ENCODE results near the gene ZMYND11. TPM values are rescaled to one million over a fixed set of nuclear protein-coding genes. Genes with fewer than 3 reads are reported as not detected.
"Not testable (repeated sequence)": the region's sequence is repeated elsewhere in the genome, so short reads cannot be mapped to it uniquely, and the experiment has no call there.

The ZMYND11 gene
- total RNA-seq, 1 experiment from 2014 or later = 20.3 TPM

DNA sequence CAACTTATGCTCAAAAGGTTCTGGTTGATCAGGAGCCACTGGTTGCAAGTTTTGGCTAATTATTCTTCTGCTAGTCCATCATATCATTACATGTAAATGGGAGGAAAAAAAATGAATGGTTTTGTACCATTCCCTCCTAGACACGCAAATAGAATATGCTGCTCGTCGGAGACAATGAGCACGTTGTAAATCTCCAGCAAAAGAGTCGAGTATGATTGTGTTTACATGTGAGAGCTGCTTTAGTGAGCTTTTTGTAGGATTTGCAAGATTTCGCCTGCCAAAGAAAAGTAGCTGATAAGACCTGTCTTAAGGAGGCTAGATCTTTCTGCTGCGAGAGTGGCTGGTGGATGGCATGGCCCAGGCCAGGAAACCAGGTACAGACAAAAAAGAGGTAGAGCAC lies 109.0 kb downstream of the ZMYND11 start:
- no peak for DNase-seq (ENCODE audit: low read depth)

DNA sequence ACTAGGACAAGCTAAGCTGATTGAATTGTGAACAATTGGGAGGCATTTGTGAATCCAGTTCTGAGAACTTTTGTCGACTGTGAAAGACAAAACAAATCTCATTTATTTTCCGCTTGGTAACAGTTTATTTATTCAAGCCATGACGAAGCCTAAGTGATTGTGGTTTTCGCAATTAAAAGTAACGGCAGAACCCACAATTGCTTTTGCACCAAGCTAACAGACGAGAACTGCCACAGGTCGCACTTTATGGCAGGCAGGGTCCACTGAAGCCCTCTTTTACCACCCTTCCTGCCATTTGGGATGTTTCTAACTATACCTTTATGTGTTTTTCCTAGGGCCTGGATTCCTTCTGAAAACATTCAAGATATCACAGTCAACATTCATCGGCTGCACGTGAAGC lies 111.2 kb downstream of the ZMYND11 start:
- no peak for DNase-seq (ENCODE audit: low read depth)

DNA sequence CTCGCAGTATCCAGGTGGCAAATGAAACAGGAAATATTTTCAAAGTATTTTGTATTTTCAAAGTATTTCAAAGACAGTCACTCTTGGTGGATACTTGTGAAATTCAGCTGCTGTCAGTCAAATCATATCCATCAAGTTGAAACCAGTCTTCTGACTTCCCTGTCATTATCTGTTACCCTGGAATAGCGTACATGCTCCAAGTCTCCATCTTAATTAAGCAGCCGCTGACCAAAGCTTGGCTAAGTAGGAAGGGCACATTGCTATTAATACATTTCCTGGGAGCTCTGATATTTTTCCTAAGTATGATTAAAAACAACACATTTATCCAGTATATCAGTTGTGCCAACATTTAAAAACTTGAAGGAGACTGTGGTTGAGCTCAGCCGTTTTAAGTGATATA lies 112.2 kb downstream of the ZMYND11 start:
- no peak for DNase-seq (ENCODE audit: low read depth)

DNA sequence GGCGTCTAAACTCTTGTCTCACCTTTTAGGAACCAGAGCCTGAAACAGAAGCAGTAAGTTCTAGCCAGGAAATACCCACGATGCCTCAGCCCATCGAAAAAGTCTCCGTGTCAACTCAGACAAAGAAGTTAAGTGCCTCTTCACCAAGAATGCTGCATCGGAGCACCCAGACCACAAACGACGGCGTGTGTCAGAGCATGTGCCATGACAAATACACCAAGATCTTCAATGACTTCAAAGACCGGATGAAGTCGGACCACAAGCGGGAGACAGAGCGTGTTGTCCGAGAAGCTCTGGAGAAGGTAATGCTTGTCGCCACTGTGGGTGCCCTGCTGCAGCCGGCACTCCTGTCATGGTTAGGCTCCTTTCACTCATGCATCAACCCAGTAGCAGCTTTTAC lies 113.1 kb downstream of the ZMYND11 start:
- DNase-seq (ENCODE audit: low read depth) = no peak

DNA sequence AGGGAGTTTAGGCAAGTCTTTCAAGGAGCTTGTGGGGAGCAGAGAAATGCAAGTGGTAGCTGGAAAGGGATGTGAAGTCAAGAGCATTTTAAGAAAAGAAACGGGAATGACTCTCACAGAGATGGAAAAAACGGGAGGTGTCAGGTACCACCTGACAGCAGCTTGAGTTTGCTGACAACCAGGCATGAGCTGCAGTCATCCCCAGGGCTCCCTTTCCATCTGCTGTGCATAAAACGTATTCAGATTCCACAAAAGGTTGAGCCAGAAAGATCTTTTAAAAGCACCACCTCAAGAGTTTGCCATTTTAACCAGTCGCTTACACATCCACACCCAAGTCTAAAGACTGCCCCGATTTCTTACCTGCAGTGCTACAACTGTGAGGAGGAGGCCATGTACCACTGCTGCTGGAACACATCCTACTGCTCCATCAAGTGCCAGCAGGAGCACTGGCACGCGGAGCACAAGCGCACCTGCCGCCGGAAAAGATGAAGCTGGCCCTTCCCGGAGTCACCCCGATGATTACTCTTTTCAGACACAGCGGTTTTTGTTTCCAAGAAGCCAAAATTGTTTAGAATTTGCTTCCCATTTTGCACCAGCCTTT lies 116.8 kb downstream of the ZMYND11 start:
- no peak for DNase-seq (ENCODE audit: low read depth)

DNA sequence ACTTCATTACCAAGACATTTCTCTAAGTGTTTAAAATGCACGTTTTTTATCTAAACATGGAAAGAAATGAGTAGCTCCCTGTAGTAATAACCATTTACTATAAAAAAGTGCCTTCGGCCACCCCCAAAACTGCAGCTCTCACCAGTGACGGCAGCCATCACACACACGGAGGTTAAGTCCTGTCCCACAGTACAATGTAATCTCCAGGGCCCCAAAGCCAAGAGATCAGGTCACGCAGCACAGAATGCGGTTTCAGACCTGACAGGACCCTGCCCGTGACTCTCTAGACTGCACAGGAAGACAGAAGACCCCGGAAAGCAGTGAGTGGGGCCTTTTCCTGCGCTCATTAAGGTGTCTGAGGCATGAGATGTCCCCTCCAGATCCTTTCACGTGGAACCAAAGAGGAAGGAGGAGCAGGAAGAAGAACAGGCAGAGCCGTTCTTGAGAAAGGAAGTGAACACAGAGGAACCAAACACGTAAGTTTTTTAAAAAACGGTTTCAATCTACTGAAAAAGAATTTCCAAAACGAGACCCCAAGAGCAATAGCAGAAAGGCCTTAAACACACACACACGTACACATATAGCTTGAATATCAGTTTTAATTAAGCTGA lies 125.7 kb downstream of the ZMYND11 start:
- no peak for DNase-seq (ENCODE audit: low read depth)

DNA sequence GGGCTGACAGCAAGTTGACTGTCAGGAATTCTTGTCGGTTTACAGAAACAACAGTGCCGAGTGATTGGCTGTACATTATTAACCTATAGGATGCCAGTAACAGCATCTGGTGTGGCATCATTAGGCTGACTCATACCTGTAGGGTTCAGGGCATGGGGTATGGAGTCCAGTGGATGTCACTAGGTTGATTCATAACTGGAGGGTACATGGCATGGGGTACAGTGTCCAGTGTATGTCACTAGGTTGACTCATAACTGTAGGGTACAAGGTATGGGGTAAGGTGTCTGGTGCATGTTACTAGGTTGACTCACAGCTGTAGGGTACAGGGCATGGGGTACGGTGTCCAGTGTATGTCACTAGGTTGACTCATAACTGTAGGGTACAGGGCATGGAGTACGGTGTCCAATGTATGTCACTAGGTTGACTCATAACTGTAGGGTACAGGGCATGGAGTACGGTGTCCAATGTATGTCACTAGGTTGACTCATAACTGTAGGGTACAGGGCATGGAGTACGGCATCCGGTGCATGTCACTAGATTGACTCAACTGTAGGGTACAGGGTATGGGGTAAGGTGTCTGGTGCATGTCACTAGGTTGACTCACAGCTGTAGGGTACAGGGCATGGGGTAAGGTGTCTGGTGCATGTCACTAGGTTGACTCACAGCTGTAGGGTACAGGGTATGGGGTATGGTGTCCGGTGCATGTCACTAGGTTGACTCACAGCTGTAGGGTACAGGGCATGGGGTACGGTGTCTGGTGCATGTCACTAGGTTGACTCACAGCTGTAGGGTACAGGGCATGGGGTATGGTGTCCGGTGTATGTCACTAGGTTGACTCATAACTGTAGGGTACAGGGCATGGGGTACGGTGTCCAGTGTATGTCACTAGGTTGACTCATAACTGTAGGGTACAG lies 129.2 kb downstream of the ZMYND11 start:
- DNase-seq (ENCODE audit: low read depth) = peak; percentile 34

DNA sequence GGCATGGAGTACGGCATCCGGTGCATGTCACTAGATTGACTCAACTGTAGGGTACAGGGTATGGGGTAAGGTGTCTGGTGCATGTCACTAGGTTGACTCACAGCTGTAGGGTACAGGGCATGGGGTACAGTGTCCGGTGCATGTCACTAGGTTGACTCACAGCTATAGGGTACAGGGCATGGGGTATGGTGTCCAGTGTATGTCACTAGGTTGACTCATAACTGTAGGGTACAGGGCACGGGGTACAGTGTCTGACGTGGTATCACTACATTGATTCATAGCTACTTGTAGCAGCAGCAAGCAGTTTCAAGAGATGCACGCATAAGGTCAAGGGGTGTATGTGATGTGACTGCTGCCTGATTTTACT lies 129.8 kb downstream of the ZMYND11 start:
- peak; percentile 2 for DNase-seq (ENCODE audit: low read depth)

DNA sequence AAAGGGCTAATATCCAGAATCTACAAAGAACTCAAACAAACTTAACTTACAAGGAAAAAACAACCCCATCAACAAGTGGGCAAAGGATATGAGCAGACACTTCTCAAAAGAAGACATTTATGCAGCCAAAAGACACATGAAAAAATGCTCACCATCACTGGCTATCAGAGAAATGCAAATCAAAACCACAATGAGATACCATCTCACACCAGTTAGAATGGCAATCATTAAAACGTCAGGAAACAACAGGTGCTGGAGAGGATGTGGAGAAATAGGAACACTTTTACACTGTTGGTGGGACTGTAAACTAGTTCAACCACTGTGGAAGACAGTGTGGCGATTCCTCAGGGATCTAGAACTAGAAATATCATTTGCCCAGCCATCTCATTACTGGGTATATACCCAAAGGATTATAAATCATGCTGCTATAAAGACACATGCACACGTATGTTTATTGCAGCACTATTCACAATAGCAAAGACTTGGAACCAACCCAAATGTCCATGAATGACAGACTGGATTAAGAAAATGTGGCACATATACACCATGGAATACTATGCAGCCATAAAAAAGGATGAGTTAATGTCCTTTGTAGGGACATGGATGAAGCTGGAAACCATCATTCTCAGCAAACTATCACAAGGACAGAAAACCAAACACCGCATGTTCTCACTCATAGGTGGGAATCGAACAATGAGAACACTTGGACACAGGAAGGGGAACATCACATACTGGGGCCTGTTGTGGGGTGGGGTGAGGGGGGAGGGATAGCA lies 130.7 kb downstream of the ZMYND11 start:
- DNase-seq (ENCODE audit: low read depth) = not testable (repeated sequence)

DNA sequence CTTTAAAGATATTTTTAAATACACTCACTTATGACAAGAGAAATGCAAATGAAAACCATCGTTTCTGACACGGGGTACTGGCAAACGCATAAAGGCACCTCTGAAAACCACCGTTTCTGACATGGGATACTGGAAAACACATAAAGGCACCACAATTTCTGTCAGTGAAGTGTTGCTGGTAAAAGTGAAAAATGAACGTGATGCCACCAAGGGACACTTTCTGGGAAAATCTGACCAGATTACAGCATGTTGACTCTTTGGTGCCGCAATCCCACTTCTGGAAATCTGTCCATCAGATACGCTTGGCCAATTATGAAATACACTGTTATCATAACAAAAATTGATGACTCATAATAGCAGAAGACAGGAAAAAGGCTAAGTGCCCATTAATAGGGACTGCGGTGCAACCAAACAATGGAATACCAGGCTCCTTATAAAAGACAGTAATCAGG lies 131.7 kb downstream of the ZMYND11 start:
- no peak for DNase-seq (ENCODE audit: low read depth)

DNA sequence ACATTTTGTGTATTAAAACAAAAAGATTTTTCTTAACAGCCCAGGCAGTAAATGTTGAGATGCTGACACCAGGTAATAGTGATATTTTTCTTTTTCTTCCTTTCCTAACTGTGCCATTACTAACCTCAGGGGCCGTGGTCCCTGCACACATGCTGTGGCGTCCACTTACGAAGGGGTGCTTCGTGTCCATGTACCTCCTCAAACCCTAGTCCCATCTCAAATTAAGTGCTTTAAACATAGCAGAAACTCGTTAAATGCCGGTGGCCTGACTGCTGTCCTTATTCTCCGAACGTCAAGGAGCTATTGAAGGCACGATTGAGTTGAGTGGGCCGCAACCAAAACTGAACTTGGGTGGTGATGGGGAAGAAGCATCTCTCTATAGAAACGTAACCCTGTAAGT lies 132.4 kb downstream of the ZMYND11 start:
- no peak for DNase-seq (ENCODE audit: low read depth)

DNA sequence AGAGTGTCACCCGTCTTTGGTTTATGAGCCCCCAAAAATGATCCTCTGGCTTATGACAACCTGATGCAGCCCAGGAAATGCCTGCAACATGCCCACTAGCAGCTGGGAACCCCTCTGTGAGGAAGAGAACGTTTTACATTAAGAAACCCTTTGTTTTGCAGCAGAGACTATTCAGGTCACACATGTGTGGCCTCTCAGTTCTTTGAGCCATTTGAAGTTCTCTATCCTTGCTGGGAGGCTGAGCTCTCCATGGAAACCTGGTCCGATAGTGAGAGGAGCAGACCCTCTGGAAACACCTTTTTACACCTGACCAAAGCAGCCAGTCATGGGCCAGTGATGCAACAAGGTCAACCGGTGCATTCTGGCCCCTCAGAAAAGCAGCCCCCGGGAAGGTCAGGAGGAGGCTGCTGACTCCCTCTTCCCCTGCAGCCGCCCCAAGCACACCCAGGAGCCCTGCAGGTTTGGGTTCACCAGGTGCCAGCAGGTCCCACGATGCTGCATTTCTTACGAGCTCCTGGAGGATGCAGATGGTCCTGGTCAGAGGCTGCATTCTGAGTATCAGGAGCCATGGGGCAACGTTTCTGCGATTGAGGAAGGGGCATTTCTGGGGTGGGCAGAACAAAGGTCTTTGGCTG lies 134.3 kb downstream of the ZMYND11 start:
- no peak for DNase-seq (ENCODE audit: low read depth)

DNA sequence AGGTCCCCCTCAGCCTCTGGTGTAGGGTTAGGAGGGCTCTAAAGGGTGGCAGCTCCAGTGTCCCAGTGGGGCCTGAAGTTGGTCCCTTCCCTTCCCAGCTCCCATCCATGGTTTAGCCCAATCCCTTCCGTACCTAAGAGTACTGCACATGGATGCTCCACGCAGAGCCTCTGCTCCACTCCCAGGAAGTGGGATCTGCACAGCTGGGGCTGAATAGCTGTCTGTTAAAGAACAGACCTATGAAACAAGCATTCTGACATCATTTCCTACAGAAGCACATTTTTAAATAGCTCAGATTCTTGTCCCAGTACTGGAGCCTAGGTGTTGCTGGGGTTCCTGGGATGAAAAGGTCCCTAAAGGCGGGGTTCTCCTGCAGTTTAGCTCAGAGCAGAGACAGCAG lies 135.9 kb downstream of the ZMYND11 start:
- DNase-seq (ENCODE audit: low read depth) = no peak

DNA sequence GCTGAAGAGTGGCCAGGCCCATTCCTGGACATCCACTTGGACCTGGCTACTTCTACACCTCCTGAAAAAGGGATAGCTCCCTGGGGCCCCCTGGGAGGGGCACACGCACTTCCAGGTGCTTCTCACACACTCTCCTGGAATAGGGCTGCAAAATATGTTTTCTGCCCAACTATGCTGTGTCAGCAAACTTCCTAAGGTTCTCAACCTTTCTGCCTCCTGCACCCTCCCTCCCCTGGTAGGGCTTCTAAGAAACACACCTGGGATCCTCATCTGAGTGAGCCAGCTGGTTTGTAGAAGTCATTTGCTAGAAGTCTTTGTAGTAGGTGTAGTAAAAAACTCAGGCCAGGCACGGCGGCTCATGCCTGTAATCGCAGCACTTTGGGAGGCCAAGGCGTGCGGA lies 136.5 kb downstream of the ZMYND11 start:
- no peak for DNase-seq (ENCODE audit: low read depth)

DNA sequence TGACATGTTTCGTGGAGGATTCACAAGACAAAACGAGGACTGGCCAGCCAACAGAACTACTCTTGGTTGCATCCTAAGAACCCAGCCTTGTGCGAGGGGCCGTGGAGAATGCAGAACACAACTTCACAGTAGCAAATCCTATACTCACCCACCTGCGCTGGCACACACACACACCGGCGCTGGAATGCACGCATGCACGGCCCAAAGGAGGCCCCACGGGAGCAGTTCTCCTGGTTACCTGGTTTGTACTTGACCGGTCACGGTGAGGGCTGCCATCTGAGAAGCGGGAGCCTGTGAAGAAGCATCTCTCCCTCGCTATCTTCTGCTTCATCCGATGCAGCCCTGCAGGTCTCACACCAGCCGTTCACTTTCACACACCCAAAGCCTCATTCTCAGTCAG lies 137.8 kb downstream of the ZMYND11 start:
- DNase-seq (ENCODE audit: low read depth) = no peak

DNA sequence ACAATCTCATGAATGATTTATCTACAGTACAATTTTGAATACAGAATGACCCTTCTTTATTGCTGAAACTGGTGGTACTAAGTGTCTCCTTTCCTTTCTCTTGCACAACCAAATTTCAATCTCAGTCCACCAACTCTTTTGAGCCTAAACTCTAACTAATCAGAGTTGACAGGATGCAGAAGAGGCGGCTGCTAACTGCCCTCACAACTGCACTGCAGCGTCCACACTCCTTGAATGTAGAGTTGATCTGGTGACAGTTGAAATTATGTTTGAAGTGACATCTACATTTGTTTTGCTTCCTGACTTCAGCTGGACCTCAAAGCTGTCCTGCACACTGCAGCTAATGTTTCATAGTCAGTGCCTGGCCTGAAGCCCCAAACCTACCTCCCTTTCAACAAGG lies 139.6 kb downstream of the ZMYND11 start:
- no peak for DNase-seq (ENCODE audit: low read depth)

DNA sequence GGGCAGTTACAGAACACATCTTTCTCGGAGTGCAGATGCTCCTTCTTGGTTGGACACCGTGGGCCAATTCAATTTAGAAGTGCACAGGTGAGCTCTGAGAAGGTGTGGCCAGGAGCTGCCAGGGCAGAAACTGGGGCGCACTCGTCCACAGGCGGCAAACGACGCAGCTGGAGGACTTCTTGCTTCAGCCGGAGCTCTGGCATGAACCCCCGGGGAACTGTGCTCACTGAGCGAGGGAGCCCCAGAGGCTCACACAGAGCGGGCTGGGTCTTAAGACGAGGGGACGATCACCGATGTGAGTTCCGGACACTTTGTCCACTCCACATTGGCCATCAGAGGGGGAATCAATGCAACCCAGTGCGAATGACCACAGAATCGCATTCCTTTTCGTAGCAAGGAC lies 140.4 kb downstream of the ZMYND11 start:
- no peak for DNase-seq (ENCODE audit: low read depth)

DNA sequence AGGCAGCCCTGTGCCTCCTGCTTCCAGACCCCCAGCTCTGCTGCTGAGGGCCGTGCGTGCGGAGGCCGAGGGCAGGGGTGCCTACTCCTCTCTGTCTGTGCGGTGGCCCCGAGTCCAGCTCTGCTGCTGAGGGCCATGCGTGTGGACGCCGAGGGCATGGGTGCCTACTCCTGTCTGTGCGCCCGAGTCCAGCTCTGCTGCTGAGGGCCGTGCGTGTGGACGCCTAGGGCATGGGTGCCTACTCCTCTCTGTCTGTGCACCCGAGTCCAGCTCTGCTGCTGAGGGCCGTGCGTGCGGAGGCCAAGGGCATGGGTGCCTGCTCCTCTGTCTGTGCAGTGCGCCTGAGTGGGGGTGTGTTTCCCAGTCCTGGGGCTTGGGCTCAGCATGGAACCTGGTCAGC lies 142.7 kb downstream of the ZMYND11 start:
- DNase-seq (ENCODE audit: low read depth) = no peak

DNA sequence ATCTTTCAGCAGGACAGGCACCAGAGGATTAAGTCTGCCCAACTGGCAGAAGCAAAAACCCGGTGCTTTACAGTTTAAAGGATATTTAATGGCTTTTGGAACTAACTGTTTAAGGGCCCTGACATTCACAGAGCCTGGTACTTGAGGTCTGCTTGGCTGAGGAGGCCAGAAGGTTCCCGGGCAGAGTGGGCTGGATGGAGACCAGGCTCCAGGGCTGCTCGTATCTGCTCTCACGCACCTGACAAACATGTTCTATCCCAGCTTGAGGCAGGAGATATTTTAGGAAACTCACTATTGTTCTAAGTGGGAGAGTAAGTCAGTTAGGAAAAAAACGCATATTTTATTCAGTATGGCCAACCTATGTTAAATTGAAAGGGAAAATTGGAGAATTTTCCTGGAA lies 143.5 kb downstream of the ZMYND11 start:
- no peak for DNase-seq (ENCODE audit: low read depth)

DNA sequence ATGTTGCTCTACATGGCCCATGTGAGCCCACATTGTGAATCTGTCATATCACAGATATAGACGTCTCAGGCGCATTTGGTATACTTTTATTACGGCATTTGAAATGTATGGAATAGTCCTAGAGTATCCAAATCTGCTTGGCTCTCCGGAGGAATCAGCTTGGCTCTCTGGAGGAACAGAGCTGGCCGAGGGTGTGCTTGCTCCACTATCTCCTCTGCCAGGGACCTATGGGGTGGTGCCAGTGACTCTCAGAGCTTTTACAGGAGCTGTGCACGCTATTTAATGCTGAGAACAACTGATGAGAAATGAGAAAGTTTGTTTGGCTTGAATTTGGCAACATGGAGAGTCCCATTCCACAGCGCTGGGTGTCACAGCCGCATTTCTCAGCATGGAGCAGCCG lies 144.0 kb downstream of the ZMYND11 start:
- no peak for DNase-seq (ENCODE audit: low read depth)

DNA sequence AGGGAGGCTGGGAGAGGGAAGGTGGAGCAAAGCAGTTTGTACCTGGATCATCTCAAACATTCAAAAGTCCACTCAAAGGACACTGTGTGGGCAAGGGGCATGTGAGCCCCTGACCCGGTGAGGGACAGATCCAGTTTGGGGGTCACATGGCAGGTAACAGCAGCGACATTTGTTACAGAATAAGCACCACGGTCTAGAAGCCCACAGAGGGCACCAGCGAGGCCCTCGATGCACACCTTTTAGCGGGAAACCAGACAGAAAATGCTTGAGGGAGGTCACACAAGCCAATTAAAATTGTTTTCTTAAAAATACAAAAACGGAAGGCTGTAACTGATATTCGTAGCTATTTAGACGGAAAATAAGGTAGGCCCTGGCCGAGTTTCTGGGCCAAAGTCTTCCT lies 144.4 kb downstream of the ZMYND11 start:
- DNase-seq (ENCODE audit: low read depth) = no peak

Measured in M059J (cell line).